Ovary (tissue), 9 donors: ENCODE measurements around the gene AFAP1L1. TPM values are rescaled to one million over a fixed set of nuclear protein-coding genes. Genes with fewer than 3 reads are reported as not detected.
A peak's percentile ranks its signal among the peaks of the same experiment; 100 is the strongest.

Experiments used
- DNase-seq, 5 donors: peaks; one replicate each; pipeline ENCODE4 v3.0.0-alpha.2; 2019 to 2020
- H3K27ac ChIP-seq, 2 donors: fragments of 200-600 bp; one replicate each; pipeline versions ENCODE4 v1.5.1 to v1.8.0; 2019 to 2022
- H3K27me3 ChIP-seq: fragments of 200-600 bp; one replicate; pipeline ENCODE4 v1.8.0; 2022
- H3K36me3 ChIP-seq: fragments of 200-600 bp; sonication (generic); one replicate; pipeline ENCODE4 v1.5.1; 2019
- H3K4me1 ChIP-seq: one replicate; pipeline ENCODE4 v1.8.1; 2013; ENCODE audit warnings: mild to moderate bottlenecking, moderate library complexity; ENCODE audit not compliant: insufficient read depth
- H3K4me3 ChIP-seq: fragments of 200-600 bp; sonication (generic); one replicate; pipeline ENCODE4 v1.5.1; 2017
- H3K9me3 ChIP-seq, 2 donors: fragments of 200-600 bp in 1 of 2; sonication (generic) in 1 of 2; one replicate each; pipeline versions ENCODE4 v1.5.1 to v1.8.1; 2013 to 2019; ENCODE audit warnings: mild to moderate bottlenecking in 1 of 2, moderate library complexity in 1 of 2
- CTCF ChIP-seq, 3 donors: fragments of 450-650 bp in 2 of 3; fragments of 200-600 bp in 1 of 3; IDR thresholded peaks; one replicate each; pipeline versions ENCODE4 v1.5.1 to v1.8.0; 2016 to 2022; ENCODE audit warnings: antibody characterized with exemption in 3 of 3, mild to moderate bottlenecking in 1 of 3
- EP300 ChIP-seq: sonication (generic); formaldehyde crosslinking; IDR thresholded peaks from one replicate; pipeline ENCODE4 v1.6.1; 2017; ENCODE audit warnings: antibody characterized with exemption
- POLR2A ChIP-seq: fragments of 450-650 bp; IDR thresholded peaks from one replicate; pipeline ENCODE4 v1.6.1; 2017; ENCODE audit warnings: antibody characterized with exemption, mild to moderate bottlenecking, moderate library complexity
- WGBS, 3 donors: extraction: QIAGEN DNeasy Blood & Tissue Kit in 1 of 3; methylation state at CpG; one replicate each; pipeline versions ENCODE4 v1.1.5 to v1.1.7; 2013 to 2017; 5-methylcytosine and 5-hydroxymethylcytosine counted together
- intact Hi-C, 4 donors: fragments of 100-400 bp; cut with DNase I; formaldehyde crosslinking; loops; one replicate each; pipeline versions ENCODE4 v1.11.0 to v1.15.1; 2022 to 2023
- polyA plus RNA-seq, 2 donors: library from polyadenylated mRNA; stranded (reverse); fragments of 200-250 nt in 1 of 2; fragments of 350-450 nt in 1 of 2; fragmentation: Illumina TruSeq in 1 of 2; extraction: RNeasy Lipid Tissue Mini Kit (QIAGEN cat#74804) in 1 of 2; gene quantifications; one replicate each; pipeline ENCODE4 v1.2.3, GENCODE V29; 2013 to 2014
- total RNA-seq, 7 donors: library from RNA; depleted of rRNA in 2 of 7; stranded (reverse); fragments of >200 nt in 2 of 7; fragmentation: NEBNext Ultra II Directional in 3 of 7; extraction: Animal tissue kit (Norgen Biotek cat#: 25700) in 3 of 7; gene quantifications; one replicate each; pipeline versions ENCODE4 v1.1.0 to v1.2.4, GENCODE V29; 2016 to 2023
- donor health status: DM: no; HTN: no; CAD: no; lungs with moderate emphysema.
- donor health status: DM: no; HTN: no; CAD: no.
- donor health status: Bipolar disorder and iron deficiency.
- donor health status: DM: yes; HTN: yes; CAD: no.
- donor health status: DM: no; HTN: no; CAD: no.
- donor health status: DM: yes; HTN: yes; CAD: no.

Gene AFAP1L1
- total and polyA plus RNA-seq, 9 donors: 3.2 to 17.8 (median 8.3) TPM

- intact Hi-C loops: no loop called here
- TF ChIP-seq POLR2A: peak; percentile 41
- no peak for TF ChIP-seq EP300
- H3K4me3 ChIP-seq: peak within 1 kb of the TSS; percentile 42
- DNase-seq: peak; percentile 94 to 96 (median 94)
- no peaks in the 10 kb centered on the region for H3K27me3 ChIP-seq
- no peaks in the 10 kb centered on the region for H3K9me3 ChIP-seq
- WGBS, 3 donors: 0 to 1% (median 0%) methylated on average over 20 to 54 of the region's 54 CpGs
- H3K27ac ChIP-seq: peak within 1 kb of the TSS in 1 of 2 donors; percentile 68
- no peaks in the 10 kb centered on the region for H3K36me3 ChIP-seq
- peaks cover 5% of the 10 kb centered on the region for H3K4me1 ChIP-seq
These were observed 73.7 kb downstream of the AFAP1L1 start, which contains the start of gene GRPEL2 for GRCh38 chr5:149345147-149345891. Gene GRPEL2, plus strand, starts transcription at chr5:149345499. Its CDS starts 41 bp downstream, at chr5:149345540.

GRCh38 chr5:149345892-149346222 lies 74.2 kb downstream of the AFAP1L1 start:
- no peaks in the 10 kb centered on the region for H3K27me3 ChIP-seq
- no peaks in the 10 kb centered on the region for H3K9me3 ChIP-seq
- H3K4me1 ChIP-seq: peaks cover 5% of the 10 kb centered on the region
- H3K4me3 ChIP-seq: peak overlapping the region; percentile 42
- no peak for DNase-seq
- peak overlapping the region in 1 of 2 donors; percentile 31 for H3K27ac ChIP-seq
- no peak for TF ChIP-seq POLR2A
- no peak for TF ChIP-seq CTCF (IDR thresholded peaks at IDR 0.05)
- no peak for TF ChIP-seq EP300
- no peaks in the 10 kb centered on the region for H3K36me3 ChIP-seq
- intact Hi-C loops: no loop called here
- 1% methylated on average over 11 of the region's 11 CpGs for WGBS, 3 donors

DNA sequence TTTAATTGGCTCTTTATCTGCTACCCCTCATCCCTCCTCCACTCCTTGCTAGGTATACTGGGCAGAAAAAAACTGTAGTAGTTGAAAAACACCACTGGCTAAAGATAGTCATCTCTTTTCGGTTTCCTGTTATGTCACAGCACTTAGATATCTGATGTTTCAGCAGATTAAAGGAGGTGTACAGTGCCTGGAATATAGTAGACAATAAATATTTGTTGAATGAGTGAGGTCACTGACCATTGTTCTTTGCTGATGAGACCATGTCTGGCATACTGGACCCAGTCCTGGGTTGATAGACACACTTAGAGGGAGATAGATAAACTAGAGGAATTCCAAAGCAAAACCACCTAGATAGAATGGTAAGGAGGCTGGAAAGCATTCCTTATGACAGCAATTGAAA lies 76.9 kb downstream of the AFAP1L1 start:
- Histone ChIP-seq H3K27ac (no peak overlapping the region), H3K27me3 (no peaks in the 10 kb centered on the region), H3K9me3 (no peaks in the 10 kb centered on the region), H3K36me3 (no peaks in the 10 kb centered on the region), H3K4me3 (no peak overlapping the region), H3K4me1 (peaks cover 5% of the 10 kb centered on the region)
- DNase-seq: no peak
- WGBS, 3 donors: 84 to 90% (median 88%) methylated on average over 1 of the region's 1 CpG
- intact Hi-C loops: no loop called here
- TF ChIP-seq POLR2A: no peak
- TF ChIP-seq CTCF (IDR thresholded peaks at IDR 0.05): no peak
- TF ChIP-seq EP300: no peak

- no peak for TF ChIP-seq POLR2A
- TF ChIP-seq CTCF (IDR thresholded peaks at IDR 0.05): no peak
- TF ChIP-seq EP300: no peak
- Histone ChIP-seq H3K4me1 (peaks cover 3% of the 10 kb centered on the region), H3K4me3 (no peak overlapping the region), H3K27ac (no peak overlapping the region), H3K9me3 (no peaks in the 10 kb centered on the region), H3K36me3 (no peaks in the 10 kb centered on the region), H3K27me3 (no peaks in the 10 kb centered on the region)
- DNase-seq: no peak
- intact Hi-C loops: no loop called here
- 90 to 95% (median 93%) methylated on average over 4 of the region's 4 CpGs for WGBS, 3 donors
These were observed 77.7 kb downstream of the AFAP1L1 start for GRCh38 chr5:149349382-149349781.

- intact Hi-C loops: no loop called here
- Histone ChIP-seq H3K36me3 (no peaks in the 10 kb centered on the region), H3K27me3 (no peaks in the 10 kb centered on the region), H3K4me1 (no peaks in the 10 kb centered on the region), H3K27ac (no peak overlapping the region), H3K9me3 (no peaks in the 10 kb centered on the region), H3K4me3 (no peak overlapping the region)
- DNase-seq: no peak
- WGBS, 3 donors: 79 to 87% (median 83%) methylated on average over 4 of the region's 4 CpGs
- TF ChIP-seq EP300 (no peak), CTCF (IDR thresholded peaks at IDR 0.05) (no peak), POLR2A (no peak)
These were observed 80.5 kb downstream of the AFAP1L1 start for GRCh38 chr5:149352169-149352568.
